K562 (cell line): ENCODE results near the gene EPHB1. TPM values are rescaled to one million over a fixed set of nuclear protein-coding genes. Genes with fewer than 3 reads are reported as not detected.

Source experiments
- ATAC-seq: fragments of 200-7000 bp; cut with Tn5 transposase; 3 replicates; pipeline ENCODE4 v1.9.1; 2020; ENCODE audit warnings: moderate library complexity
- BruUV-seq: library from RNA; stranded (reverse); fragments of 400-500 nt; replicated peaks from 2 replicates; lab custom pipeline; 2021; lab: Mats Ljungman, UMichigan
- CTCF ChIA-PET: fragments of 300-600 bp; formaldehyde crosslinking; extraction: SDS; loops from one replicate; lab custom pipeline; 2021; ENCODE audit warnings: low intra/inter-chr PET ratio; lab: Yijun Ruan, JAX
- POLR2A ChIA-PET: fragments of 300-600, 350-650 bp; sonication (Branson Sonifier 250); formaldehyde crosslinking; extraction: SDS; loops from one replicate; lab custom pipeline; 2021; ENCODE audit warnings: antibody characterized with exemption, inconsistent platforms; lab: Yijun Ruan, JAX
- DNase-seq, 4 experiments: peaks; one replicate each; pipeline versions ENCODE4 v3.0.0 to v3.0.0-alpha.2; 2011 to 2018; ENCODE audit warnings: low spot score in 3 of 4, mixed read lengths in 3 of 4; ENCODE audit errors: extremely low read depth in 1 of 4
- FAIRE-seq: peaks from 2 replicates; lab custom pipeline; 2011; peaks lifted over from hg19 to GRCh38; lab: Jason Lieb, UNC
- H2AFZ ChIP-seq: 2 replicates; pipeline ENCODE4 v1.6.0; 2011; ENCODE audit warnings: low read depth, low read length, control low read depth, inconsistent platforms
- H3K27ac ChIP-seq: fragments of 200-600 bp; 3 replicates; pipeline ENCODE4 v1.8.0; 2011; ENCODE audit warnings: low read depth, mild to moderate bottlenecking, control low read depth, inconsistent platforms, low read length, moderate library complexity, mixed read lengths; ENCODE audit errors: extremely low read depth
- H3K27me3 ChIP-seq, 2 experiments: fragments of 300-600 bp in 1 of 2; 2 replicates in 1 of 2; 3 replicates in 1 of 2; pipeline versions ENCODE4 v1.6.0 to v1.8.0; 2011; ENCODE audit warnings: inconsistent platforms in 2 of 2, low read length in 2 of 2, mild to moderate bottlenecking in 1 of 2, mixed read lengths in 1 of 2, moderate library complexity in 1 of 2; ENCODE audit not compliant: control insufficient read depth in 2 of 2, insufficient read depth in 2 of 2
- H3K36me3 ChIP-seq: fragments of 300-600 bp; 3 replicates; pipeline ENCODE4 v1.8.0; 2011; ENCODE audit warnings: mild to moderate bottlenecking, low read length, inconsistent platforms; ENCODE audit not compliant: control insufficient read depth, insufficient read depth
- H3K4me1 ChIP-seq, 2 experiments: fragments of 200-600 bp in 1 of 2; replicated peaks in 1 of 2; 2 replicates in 1 of 2; 3 replicates in 1 of 2; pipeline versions ENCODE4 v1.5.1 to v1.8.0; 2011; ENCODE audit warnings: inconsistent platforms in 2 of 2, low read length in 2 of 2, mild to moderate bottlenecking in 1 of 2, mixed read lengths in 1 of 2, moderate library complexity in 1 of 2; ENCODE audit not compliant: control insufficient read depth in 2 of 2, insufficient read depth in 2 of 2
- H3K4me2 ChIP-seq: 2 replicates; pipeline ENCODE4 v1.6.1; 2011; ENCODE audit warnings: low read length, control low read depth, inconsistent platforms, mixed read lengths; ENCODE audit not compliant: insufficient read depth
- H3K4me3 ChIP-seq: fragments of 200-600 bp; sonication (generic), shearing (Covaris generic); 2 replicates; pipeline ENCODE4 v1.5.1; 2016; ENCODE audit warnings: control low read depth, inconsistent platforms
- H3K79me2 ChIP-seq: fragments of 200-600 bp; 3 replicates; pipeline ENCODE4 v1.8.0; 2011; ENCODE audit warnings: low read length, inconsistent platforms; ENCODE audit not compliant: control insufficient read depth, insufficient read depth
- H3K9ac ChIP-seq, 2 experiments: 2 replicates each; pipeline versions ENCODE4 v1.6.0 to v1.6.1; 2011; ENCODE audit warnings: low read depth in 2 of 2, low read length in 2 of 2, control low read depth in 1 of 2, inconsistent platforms in 1 of 2, mild to moderate bottlenecking in 1 of 2, mixed read lengths in 1 of 2; ENCODE audit not compliant: insufficient read depth in 1 of 2
- H3K9me1 ChIP-seq: one replicate; pipeline ENCODE4 v1.6.0; 2011; ENCODE audit warnings: inconsistent platforms, mild to moderate bottlenecking, low read length, moderate library complexity; ENCODE audit not compliant: control insufficient read depth, insufficient read depth
- H3K9me3 ChIP-seq: replicated peaks from 2 replicates; pipeline ENCODE4 v1.5.1; 2011; ENCODE audit warnings: low read depth, low read length, inconsistent platforms; ENCODE audit not compliant: control insufficient read depth, insufficient read depth
- H4K20me1 ChIP-seq: replicated peaks from 2 replicates; pipeline ENCODE4 v1.6.1; 2011; ENCODE audit warnings: low read length, inconsistent platforms, mixed read lengths; ENCODE audit not compliant: control insufficient read depth, insufficient read depth
- FOSL1 ChIP-seq: fragments of 200-800 bp; sonication (Bioruptor generic); conservative IDR thresholded peaks from 2 replicates; pipeline ENCODE4 v1.6.1; 2016; ENCODE audit warnings: missing genetic modification characterization, missing compliant biosample characterization
- FOXJ2 ChIP-seq: fragments of 200-800 bp; sonication (Bioruptor generic); IDR thresholded peaks from 2 replicates; pipeline ENCODE4 v1.6.1; 2016; ENCODE audit warnings: missing genetic modification characterization, missing compliant biosample characterization
- GATA2 ChIP-seq: sonication (generic); formaldehyde crosslinking; IDR thresholded peaks from 2 replicates; pipeline ENCODE4 v1.4.0; 2020; ENCODE audit warnings: mild to moderate bottlenecking, missing genetic modification reagents
- MAFG ChIP-seq: fragments of 450-650 bp; conservative IDR thresholded peaks from 2 replicates; pipeline ENCODE4 v1.6.1; 2016; ENCODE audit warnings: missing genetic modification characterization, missing compliant biosample characterization
- MTA1 ChIP-seq: fragments of 450-650 bp; IDR thresholded peaks from 2 replicates; pipeline ENCODE4 v1.6.1; 2017; ENCODE audit warnings: borderline replicate concordance
- WGBS: fragments of 100-300 bp; shearing (Covaris generic); methylation state at CpG from one replicate; pipeline ENCODE4 v1.1.6; 2016; ENCODE audit warnings: low coverage, mixed read lengths; ENCODE audit not compliant: insufficient coverage; ENCODE audit errors: missing lambda C conversion rate; 5-methylcytosine and 5-hydroxymethylcytosine counted together
- in situ Hi-C: fragments of 300-500 bp; cut with MboI; formaldehyde crosslinking; loops from 4 replicates; pipeline ENCODE4 v1.15.0; 2018; ENCODE audit warnings: inconsistent platforms, mixed read lengths
- intact Hi-C: fragments of 100-400 bp; cut with micrococcal nuclease; formaldehyde crosslinking; loops from 2 replicates; pipeline ENCODE4 v1.14.2; 2022
- polyA plus RNA-seq, 8 experiments: library from polyadenylated mRNA; depleted of rRNA in 4 of 8; stranded (reverse) in 5 of 8; unstranded in 3 of 8; fragments of >200 nt; fragmentation: Nextera tagmentation in 2 of 8; fragmentation: Illumina TruSeq in 1 of 8; extraction: Ambion mirVana in 2 of 8; extraction: Trizol in 1 of 8; gene quantifications; 2 replicates each; pipeline versions ENCODE4 v1.2.1 to v1.2.3, GENCODE V29; 2011 to 2014; ENCODE audit warnings: inconsistent platforms in 1 of 8, missing spikeins in 1 of 8
- total RNA-seq, 7 experiments: library from RNA; depleted of rRNA in 6 of 7; stranded (reverse); fragments of >200 nt in 6 of 7; fragmentation: Illumina TruSeq in 2 of 7; extraction: Trizol in 2 of 7; gene quantifications; 2 replicates each; pipeline versions ENCODE4 v1.2.1 to v1.2.3, GENCODE V29; 2011 to 2021; ENCODE audit warnings: low replicate concordance in 1 of 7
- TF ChIP-seq, protein P1 (sequence below): fragments of 250-450 bp; sonication (Bioruptor Pico); IDR thresholded peaks from 2 replicates; pipeline ENCODE4 v1.4.0; 2020; ENCODE audit warnings: mild to moderate bottlenecking, moderate library complexity, borderline replicate concordance
- TF ChIP-seq, protein P2 (sequence below): sonication (generic); IDR thresholded peaks from 2 replicates; pipeline ENCODE4 v1.6.1; 2016

The EPHB1 gene
- total and polyA plus RNA-seq, 9 of the 15 experiments (the other 6 are each of a cell fraction or from before 2014, with no cell fraction given), result 0.29 TPM; not detected in 8

DNA sequence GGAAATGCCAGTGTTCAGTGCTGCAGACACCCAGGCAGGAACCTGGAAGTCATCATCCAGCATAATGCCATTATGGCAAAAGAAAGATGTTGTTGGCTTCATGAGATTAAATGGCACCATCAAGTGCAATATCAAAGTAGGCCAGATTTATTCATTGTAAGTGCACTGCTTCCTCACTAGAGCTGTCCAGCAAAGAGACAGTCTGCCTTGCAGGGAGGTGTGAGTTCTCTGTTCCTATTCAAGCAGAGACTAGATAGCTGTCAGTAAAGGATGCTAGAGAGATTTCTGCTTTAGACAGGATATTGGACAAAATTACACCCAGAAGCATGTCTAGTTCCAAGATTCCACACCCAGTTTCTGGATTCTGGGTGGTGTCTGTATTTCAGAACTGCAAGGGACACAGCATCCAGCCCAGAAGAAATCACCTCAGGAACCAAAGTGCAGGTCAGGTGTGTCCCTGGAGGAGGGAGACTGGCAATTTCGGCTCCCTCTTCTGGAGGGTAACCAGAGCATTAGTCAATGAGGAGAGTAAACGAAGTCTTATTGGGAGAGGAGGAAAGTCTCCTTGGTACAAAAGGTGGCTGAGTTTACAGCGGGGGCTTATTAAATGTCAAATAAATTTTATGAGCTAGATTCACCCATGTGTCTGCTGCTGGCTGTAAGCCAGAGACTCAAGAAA is 377.3 kb downstream of the EPHB1 start:
- H3K27me3 ChIP-seq, result peaks cover 0 to 5% of the 10 kb centered on the region in 2 experiments; a peak in 2 of 5 replicates
- no peaks in the 10 kb centered on the region for H3K4me1 ChIP-seq
- BruUV-seq, result no TSS peak
- H3K9ac ChIP-seq, result no peak overlapping the region
- POLR2A ChIA-PET, result interaction anchor here (0.6 kb wide), 1 partner anchor 89 kb away, joined by 3 read pairs; no protein-coding TSS in a partner anchor
- no peak for DNase-seq
- in situ Hi-C loops, result no loop called here
- no peaks in the 10 kb centered on the region for H3K79me2 ChIP-seq
- TF ChIP-seq FOXJ2 (tag) (no peak), MAFG (tag) (no peak), MTA1 (no peak), GATA2 (no peak), FOSL1 (tag) (no peak)
- TF ChIP-seq, protein P1, sequence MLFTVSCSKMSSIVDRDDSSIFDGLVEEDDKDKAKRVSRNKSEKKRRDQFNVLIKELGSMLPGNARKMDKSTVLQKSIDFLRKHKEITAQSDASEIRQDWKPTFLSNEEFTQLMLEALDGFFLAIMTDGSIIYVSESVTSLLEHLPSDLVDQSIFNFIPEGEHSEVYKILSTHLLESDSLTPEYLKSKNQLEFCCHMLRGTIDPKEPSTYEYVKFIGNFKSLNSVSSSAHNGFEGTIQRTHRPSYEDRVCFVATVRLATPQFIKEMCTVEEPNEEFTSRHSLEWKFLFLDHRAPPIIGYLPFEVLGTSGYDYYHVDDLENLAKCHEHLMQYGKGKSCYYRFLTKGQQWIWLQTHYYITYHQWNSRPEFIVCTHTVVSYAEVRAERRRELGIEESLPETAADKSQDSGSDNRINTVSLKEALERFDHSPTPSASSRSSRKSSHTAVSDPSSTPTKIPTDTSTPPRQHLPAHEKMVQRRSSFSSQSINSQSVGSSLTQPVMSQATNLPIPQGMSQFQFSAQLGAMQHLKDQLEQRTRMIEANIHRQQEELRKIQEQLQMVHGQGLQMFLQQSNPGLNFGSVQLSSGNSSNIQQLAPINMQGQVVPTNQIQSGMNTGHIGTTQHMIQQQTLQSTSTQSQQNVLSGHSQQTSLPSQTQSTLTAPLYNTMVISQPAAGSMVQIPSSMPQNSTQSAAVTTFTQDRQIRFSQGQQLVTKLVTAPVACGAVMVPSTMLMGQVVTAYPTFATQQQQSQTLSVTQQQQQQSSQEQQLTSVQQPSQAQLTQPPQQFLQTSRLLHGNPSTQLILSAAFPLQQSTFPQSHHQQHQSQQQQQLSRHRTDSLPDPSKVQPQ (CRISPR knock-in tag), result no peak
- TF ChIP-seq, protein P2, sequence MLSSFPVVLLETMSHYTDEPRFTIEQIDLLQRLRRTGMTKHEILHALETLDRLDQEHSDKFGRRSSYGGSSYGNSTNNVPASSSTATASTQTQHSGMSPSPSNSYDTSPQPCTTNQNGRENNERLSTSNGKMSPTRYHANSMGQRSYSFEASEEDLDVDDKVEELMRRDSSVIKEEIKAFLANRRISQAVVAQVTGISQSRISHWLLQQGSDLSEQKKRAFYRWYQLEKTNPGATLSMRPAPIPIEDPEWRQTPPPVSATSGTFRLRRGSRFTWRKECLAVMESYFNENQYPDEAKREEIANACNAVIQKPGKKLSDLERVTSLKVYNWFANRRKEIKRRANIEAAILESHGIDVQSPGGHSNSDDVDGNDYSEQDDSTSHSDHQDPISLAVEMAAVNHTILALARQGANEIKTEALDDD, result no peak
- TF ChIP-seq, all 486 proteins: peak for 0
- 0% methylated on average over 2 of the region's 3 CpGs for WGBS
- Histone ChIP-seq H2AFZ (no peak overlapping the region), H3K9me1 (no peaks in the 10 kb centered on the region), H3K9me3 (no peaks in the 10 kb centered on the region), H3K4me3 (no peak overlapping the region), H4K20me1 (no peaks in the 10 kb centered on the region), H3K4me2 (no peak overlapping the region), H3K27ac (no peak overlapping the region), H3K36me3 (no peaks in the 10 kb centered on the region)
- FAIRE-seq (no peak), ATAC-seq (no peak)
- CTCF ChIA-PET, result no interaction called here
- intact Hi-C loops, result no loop called here
